Activated CD4-positive, alpha-beta memory T cell treated with anti-CD3 and anti-CD28 coated beads for 36 hours (primary cell): Measurements from ENCODE around the gene TMEM92. TPM values are rescaled to one million over a fixed set of nuclear protein-coding genes. Genes with fewer than 3 reads are reported as not detected.
"Not testable (repeated sequence)": the region's sequence is repeated elsewhere in the genome, so short reads cannot be mapped to it uniquely, and the experiment has no call there.

Experiments
- CTCF ChIA-PET: fragments of 350-600 bp; sonication (Branson Sonifier 250); formaldehyde crosslinking; loops from one replicate; lab custom pipeline; 2021; ENCODE audit warnings: antibody characterized with exemption, inconsistent platforms; lab: Charles Lee
- POLR2A ChIA-PET: fragments of 350-600 bp; sonication (Branson Sonifier 250); formaldehyde crosslinking; loops from one replicate; lab custom pipeline; 2021; ENCODE audit warnings: antibody characterized with exemption; lab: Charles Lee
- DNase-seq: peaks from one replicate; pipeline ENCODE4 v3.0.0-alpha.2; 2020
- H3K27ac Mint-ChIP-seq: one replicate; pipeline ENCODE4 v1.8.0; 2021; ENCODE audit warnings: mixed read lengths
- H3K27me3 Mint-ChIP-seq: one replicate; pipeline ENCODE4 v1.8.0; 2021; ENCODE audit warnings: mixed read lengths
- H3K36me3 Mint-ChIP-seq: one replicate; pipeline ENCODE4 v1.8.0; 2021; ENCODE audit warnings: mixed read lengths
- H3K4me1 Mint-ChIP-seq: one replicate; pipeline ENCODE4 v1.8.0; 2021; ENCODE audit warnings: low read depth, mixed read lengths
- H3K4me3 Mint-ChIP-seq: one replicate; pipeline ENCODE4 v1.8.0; 2021; ENCODE audit warnings: mild to moderate bottlenecking, mixed read lengths
- H3K9me3 Mint-ChIP-seq: one replicate; pipeline ENCODE4 v1.8.0; 2021; ENCODE audit warnings: mixed read lengths
- intact Hi-C: fragments of 100-400 bp; cut with micrococcal nuclease; formaldehyde crosslinking; loops from one replicate; pipeline ENCODE4 v1.15.1; 2023
- total RNA-seq, 2 experiments: library from RNA; stranded (reverse); gene quantifications; one replicate each; pipeline ENCODE4 v1.2.3, GENCODE V29; 2021

TMEM92 gene
- total RNA-seq, 2 experiments from 2014 or later = 0.07 TPM; not detected in 1

- CTCF ChIA-PET = interaction anchor here (0.9 to 15.1 kb wide), 8 partner anchors 9 to 159 kb away, joined by 3 to 324 read pairs (median 13); partner anchors contain the start of gene COL1A1
- H3K27ac Mint-ChIP-seq, H3K4me3 Mint-ChIP-seq, DNase-seq, H3K9me3 Mint-ChIP-seq, H3K4me1 Mint-ChIP-seq, H3K36me3 Mint-ChIP-seq, POLR2A ChIA-PET: not testable (repeated sequence)
- intact Hi-C loops = loop anchor here (5.0 kb wide), 2 partner anchors 61 to 179 kb away; no protein-coding TSS in a partner anchor
- peaks cover 21% of the 10 kb centered on the region for H3K27me3 Mint-ChIP-seq
Measured at GRCh38 chr17:50271363-50271750, 2.9 kb upstream of the TMEM92 start.

GRCh38 chr17:50272246-50272645 is 2.0 kb upstream of the TMEM92 start:
- H3K27ac Mint-ChIP-seq = no peak overlapping the region
- CTCF ChIA-PET = interaction anchor here (0.9 to 15.1 kb wide), 10 partner anchors 10 to 158 kb away, joined by 3 to 324 read pairs (median 6); partner anchors contain the start of gene COL1A1
- POLR2A ChIA-PET = no interaction called here

GRCh38 chr17:50272711-50273653 is 1.3 kb upstream of the TMEM92 start:
- Mint-ChIP-seq H3K36me3 (no peaks in the 10 kb centered on the region), H3K4me3 (peak overlapping the region; percentile 67), H3K27me3 (peaks cover 32% of the 10 kb centered on the region), H3K27ac (no peak overlapping the region), H3K9me3 (no peaks in the 10 kb centered on the region), H3K4me1 (peaks cover 5% of the 10 kb centered on the region)
- peak; percentile 64 for DNase-seq
- ChIA-PET POLR2A (no interaction called here), CTCF (interaction anchor here (0.9 to 15.1 kb wide), 11 partner anchors 9 to 156 kb away, joined by 3 to 324 read pairs (median 5); partner anchors contain the start of gene COL1A1)
- intact Hi-C loops = loop anchor here (1.0 to 5.0 kb wide), 3 partner anchors 24 to 181 kb away; no protein-coding TSS in a partner anchor

More at GRCh38 chr17:50272246-50272645, 2.0 kb upstream of the TMEM92 start:
- Mint-ChIP-seq H3K4me1 (peaks cover 5% of the 10 kb centered on the region), H3K36me3 (no peaks in the 10 kb centered on the region), H3K27me3 (peaks cover 28% of the 10 kb centered on the region), H3K4me3 (peak overlapping the region; percentile 67), H3K9me3 (no peaks in the 10 kb centered on the region)
- peak; percentile 9 for DNase-seq
- intact Hi-C loops = loop anchor here (5.0 kb wide), 2 partner anchors 60 to 180 kb away; no protein-coding TSS in a partner anchor

- H3K27ac Mint-ChIP-seq = no peak overlapping the region
- peaks cover 37% of the 10 kb centered on the region for H3K27me3 Mint-ChIP-seq
- H3K4me1 Mint-ChIP-seq = peaks cover 5% of the 10 kb centered on the region
- ChIA-PET CTCF (interaction anchor here (0.6 to 15.1 kb wide), 8 partner anchors 8 to 104 kb away, joined by 3 to 324 read pairs (median 12); partner anchors contain the start of gene COL1A1), POLR2A (no interaction called here)
- H3K9me3 Mint-ChIP-seq = no peaks in the 10 kb centered on the region
- intact Hi-C loops = loop anchor here (1.0 to 5.0 kb wide), 3 partner anchors 24 to 181 kb away; no protein-coding TSS in a partner anchor
- DNase-seq = no peak
- H3K36me3 Mint-ChIP-seq = no peaks in the 10 kb centered on the region
- peak overlapping the region; percentile 34 for H3K4me3 Mint-ChIP-seq
Measured at GRCh38 chr17:50273654-50274040, 619 bp upstream of the TMEM92 start.

GRCh38 chr17:50274897-50275221 is 593 bp downstream of the TMEM92 start:
- no peak overlapping the region for H3K27ac Mint-ChIP-seq
- intact Hi-C loops = loop anchor here (5.0 kb wide), 2 partner anchors 57 to 183 kb away; no protein-coding TSS in a partner anchor
- H3K9me3 Mint-ChIP-seq = no peaks in the 10 kb centered on the region
- H3K27me3 Mint-ChIP-seq = peaks cover 39% of the 10 kb centered on the region
- POLR2A ChIA-PET = no interaction called here
- H3K4me3 Mint-ChIP-seq = no peak overlapping the region
- peaks cover 5% of the 10 kb centered on the region for H3K4me1 Mint-ChIP-seq
- H3K36me3 Mint-ChIP-seq = no peaks in the 10 kb centered on the region
- CTCF ChIA-PET = interaction anchor here (1.1 to 15.1 kb wide), 6 partner anchors 7 to 181 kb away, joined by 4 to 324 read pairs (median 24); partner anchors contain the start of gene COL1A1
- DNase-seq = no peak

- no peaks in the 10 kb centered on the region for H3K36me3 Mint-ChIP-seq
- DNase-seq = no peak
- intact Hi-C loops = no loop called here
- peaks cover 8% of the 10 kb centered on the region for H3K4me1 Mint-ChIP-seq
- H3K27me3 Mint-ChIP-seq = peaks cover 39% of the 10 kb centered on the region
- ChIA-PET CTCF (interaction anchor here (0.7 to 15.1 kb wide), 5 partner anchors 7 to 181 kb away, joined by 3 to 324 read pairs (median 29); partner anchors contain the start of gene COL1A1), POLR2A (no interaction called here)
- no peak overlapping the region for H3K27ac Mint-ChIP-seq
- no peaks in the 10 kb centered on the region for H3K9me3 Mint-ChIP-seq
- H3K4me3 Mint-ChIP-seq = no peak overlapping the region
Measured at GRCh38 chr17:50275279-50275678, 1.0 kb downstream of the TMEM92 start.

GRCh38 chr17:50276588-50277356 is 2.5 kb downstream of the TMEM92 start:
- POLR2A ChIA-PET = no interaction called here
- H3K27me3 Mint-ChIP-seq = peaks cover 46% of the 10 kb centered on the region

GRCh38 chr17:50277357-50277754 is 3.1 kb downstream of the TMEM92 start:
- peaks cover 51% of the 10 kb centered on the region for H3K27me3 Mint-ChIP-seq
- H3K27ac Mint-ChIP-seq = no peak overlapping the region
- no peak for DNase-seq
- intact Hi-C loops = no loop called here
- ChIA-PET CTCF (interaction anchor here (0.8 to 15.1 kb wide), 4 partner anchors 9 to 70 kb away, joined by 3 to 324 read pairs (median 85); partner anchors contain the start of gene COL1A1), POLR2A (no interaction called here)
- H3K4me1 Mint-ChIP-seq = peaks cover 11% of the 10 kb centered on the region
- no peak overlapping the region for H3K4me3 Mint-ChIP-seq
- no peaks in the 10 kb centered on the region for H3K9me3 Mint-ChIP-seq
- H3K36me3 Mint-ChIP-seq = no peaks in the 10 kb centered on the region

More at GRCh38 chr17:50276588-50277356, 2.5 kb downstream of the TMEM92 start:
- CTCF ChIA-PET = interaction anchor here (0.8 to 15.1 kb wide), 3 partner anchors 17 to 69 kb away, joined by 6 to 324 read pairs (median 164); partner anchors contain the start of gene COL1A1
- no peak overlapping the region for H3K4me3 Mint-ChIP-seq
- intact Hi-C loops = no loop called here
- no peak overlapping the region for H3K27ac Mint-ChIP-seq
- H3K4me1 Mint-ChIP-seq = peaks cover 8% of the 10 kb centered on the region
- H3K9me3 Mint-ChIP-seq = no peaks in the 10 kb centered on the region
- H3K36me3 Mint-ChIP-seq = no peaks in the 10 kb centered on the region
- no peak for DNase-seq

- Mint-ChIP-seq H3K4me3 (no peak overlapping the region), H3K27me3 (peaks cover 52% of the 10 kb centered on the region), H3K36me3 (no peaks in the 10 kb centered on the region), H3K4me1 (peaks cover 15% of the 10 kb centered on the region), H3K27ac (no peak overlapping the region), H3K9me3 (no peaks in the 10 kb centered on the region)
- CTCF ChIA-PET = interaction anchor here (1.2 to 15.1 kb wide), 4 partner anchors 9 to 71 kb away, joined by 3 to 324 read pairs (median 85); partner anchors contain the start of gene COL1A1
- POLR2A ChIA-PET = no interaction called here
- DNase-seq = no peak
- intact Hi-C loops = no loop called here
Measured at GRCh38 chr17:50278526-50279180, 4.4 kb downstream of the TMEM92 start.

GRCh38 chr17:50279181-50279526 is 4.9 kb downstream of the TMEM92 start:
- peaks cover 52% of the 10 kb centered on the region for H3K27me3 Mint-ChIP-seq
- DNase-seq = no peak
- peaks cover 20% of the 10 kb centered on the region for H3K4me1 Mint-ChIP-seq

GRCh38 chr17:50279639-50280038 is 5.4 kb downstream of the TMEM92 start:
- no peaks in the 10 kb centered on the region for H3K36me3 Mint-ChIP-seq
- no peak for DNase-seq
- intact Hi-C loops = no loop called here
- H3K9me3 Mint-ChIP-seq = no peaks in the 10 kb centered on the region
- no peak overlapping the region for H3K4me3 Mint-ChIP-seq
- peaks cover 49% of the 10 kb centered on the region for H3K27me3 Mint-ChIP-seq
- ChIA-PET POLR2A (no interaction called here), CTCF (interaction anchor here (1.8 to 15.1 kb wide), 3 partner anchors 10 to 72 kb away, joined by 6 to 324 read pairs (median 164); partner anchors contain the start of gene COL1A1)
- H3K27ac Mint-ChIP-seq = no peak overlapping the region
- H3K4me1 Mint-ChIP-seq = peaks cover 23% of the 10 kb centered on the region

More at GRCh38 chr17:50279181-50279526, 4.9 kb downstream of the TMEM92 start:
- Mint-ChIP-seq H3K36me3 (no peaks in the 10 kb centered on the region), H3K9me3 (no peaks in the 10 kb centered on the region), H3K4me3 (no peak overlapping the region), H3K27ac (no peak overlapping the region)
- ChIA-PET CTCF (interaction anchor here (1.8 to 15.1 kb wide), 3 partner anchors 10 to 72 kb away, joined by 6 to 324 read pairs (median 164); partner anchors contain the start of gene COL1A1), POLR2A (no interaction called here)
- intact Hi-C loops = no loop called here
